Natural killer cell (primary cell): Measurements from ENCODE around the gene PPP1R18. TPM values are rescaled to one million over a fixed set of nuclear protein-coding genes. Genes with fewer than 3 reads are reported as not detected.
"Not testable (repeated sequence)": the region's sequence is repeated elsewhere in the genome, so short reads cannot be mapped to it uniquely, and the experiment has no call there.

Experiments
- ATAC-seq, 3 donors: fragments of 150-1000 bp in 2 of 3; fragments of 200-7000 bp in 1 of 3; cut with Tn5 transposase; 1 replicate in 1 of 3; 2 replicates in 2 of 3; pipeline ENCODE4 v1.10.0; 2021; ENCODE audit warnings: mild to moderate bottlenecking in 2 of 3, moderate library complexity in 2 of 3
- DNase-seq, 2 donors: peaks; one replicate each; pipeline versions ENCODE4 v3.0.0 to v3.0.0-alpha.2; 2013 to 2021; ENCODE audit warnings: mixed read lengths in 1 of 2
- H3K27ac ChIP-seq: one replicate; pipeline ENCODE4 v1.5.1; 2013; ENCODE audit warnings: mild to moderate bottlenecking, low read length
- H3K27me3 ChIP-seq: one replicate; pipeline ENCODE4 v1.6.1; 2013; ENCODE audit warnings: low read length; ENCODE audit not compliant: control insufficient read depth, insufficient read depth
- H3K36me3 ChIP-seq: one replicate; pipeline ENCODE4 v1.6.1; 2013; ENCODE audit warnings: low read length; ENCODE audit not compliant: control insufficient read depth, insufficient read depth
- H3K4me1 ChIP-seq: one replicate; pipeline ENCODE4 v1.6.1; 2013; ENCODE audit warnings: low read length; ENCODE audit not compliant: control insufficient read depth, insufficient read depth
- H3K4me3 ChIP-seq: one replicate; pipeline ENCODE4 v1.5.1; 2013; ENCODE audit warnings: low read length
- H3K9me3 ChIP-seq: one replicate; pipeline ENCODE4 v1.6.1; 2013; ENCODE audit warnings: low read length; ENCODE audit not compliant: control insufficient read depth, insufficient read depth
- H3K27ac Mint-ChIP-seq, 2 donors: one replicate each; pipeline ENCODE4 v1.8.0; 2022; ENCODE audit warnings: mild to moderate bottlenecking in 2 of 2, mixed read lengths in 2 of 2, moderate library complexity in 1 of 2
- H3K27me3 Mint-ChIP-seq, 2 donors: one replicate each; pipeline ENCODE4 v1.8.0; 2022; ENCODE audit warnings: low read depth in 2 of 2, mixed read lengths in 2 of 2
- H3K36me3 Mint-ChIP-seq: one replicate; pipeline ENCODE4 v1.8.0; 2022; ENCODE audit warnings: mixed read lengths
- H3K4me1 Mint-ChIP-seq, 2 donors: one replicate each; pipeline ENCODE4 v1.8.0; 2022; ENCODE audit warnings: mixed read lengths in 2 of 2
- H3K4me3 Mint-ChIP-seq: one replicate; pipeline ENCODE4 v1.8.0; 2022; ENCODE audit warnings: mild to moderate bottlenecking, moderate library complexity, mixed read lengths
- H3K9me3 Mint-ChIP-seq, 2 donors: one replicate each; pipeline ENCODE4 v1.8.0; 2022; ENCODE audit warnings: mixed read lengths in 2 of 2
- CTCF ChIP-seq: fragments of 200-600 bp; IDR thresholded peaks from one replicate; pipeline ENCODE4 v1.8.0; 2022; ENCODE audit warnings: antibody characterized with exemption
- WGBS: methylation state at CpG from one replicate; pipeline ENCODE4 v1.1.7; 2013; ENCODE audit warnings: missing lambda C conversion rate; ENCODE audit not compliant: insufficient coverage; 5-methylcytosine and 5-hydroxymethylcytosine counted together
- intact Hi-C: fragments of 100-400 bp; cut with micrococcal nuclease; formaldehyde crosslinking; loops from one replicate; pipeline ENCODE4 v1.14.2; 2022
- total RNA-seq, 4 donors: library from RNA; stranded (reverse); fragments of 120-200 nt in 1 of 4; gene quantifications; one replicate each; pipeline versions ENCODE4 v1.2.3 to v1.2.4, GENCODE V29; 2013 to 2022

PPP1R18 gene
- total RNA-seq, 3 donors from 2014 or later (not counting 1 experiment from before 2014, with no cell fraction given), result 183 to 260 (median 219) TPM

- Mint-ChIP-seq H3K4me3 (no peak overlapping the region), H3K27me3 (no peaks in the 10 kb centered on the region), H3K27ac (peak overlapping the region; percentile 71 to 100), H3K4me1 (peaks cover 41 to 54% of the 10 kb centered on the region in 2 donors), H3K9me3 (no peaks in the 10 kb centered on the region), H3K36me3 (peaks cover 14% of the 10 kb centered on the region)
- DNase-seq, result no peak
- Histone ChIP-seq H3K4me3 (no peak overlapping the region), H3K27me3 (no peaks in the 10 kb centered on the region), H3K27ac (no peak overlapping the region), H3K9me3 (no peaks in the 10 kb centered on the region), H3K4me1 (peaks cover 31% of the 10 kb centered on the region), H3K36me3 (peaks cover 71% of the 10 kb centered on the region)
- 80% methylated on average over 3 of the region's 3 CpGs for WGBS
- intact Hi-C loops, result no loop called here
- ATAC-seq, result no peak
- no peak for TF ChIP-seq CTCF
Measured at GRCh38 chr6:30725713-30726505, 39.5 kb upstream of the PPP1R18 start.

- intact Hi-C loops, result no loop called here
- WGBS, result 61% methylated on average over 5 of the region's 6 CpGs
- no peaks in the 10 kb centered on the region for H3K27me3 ChIP-seq
- peaks cover 63% of the 10 kb centered on the region for H3K36me3 ChIP-seq
- Mint-ChIP-seq H3K9me3 (no peaks in the 10 kb centered on the region), H3K4me3 (no peak overlapping the region), H3K27ac (peak overlapping the region; percentile 71 to 100), H3K36me3 (peaks cover 14% of the 10 kb centered on the region), H3K4me1 (peaks cover 41 to 50% of the 10 kb centered on the region in 2 donors), H3K27me3 (no peaks in the 10 kb centered on the region)
- DNase-seq, result no peak
- H3K4me1 ChIP-seq, result peaks cover 23% of the 10 kb centered on the region
- no peak overlapping the region for H3K4me3 ChIP-seq
- no peak for ATAC-seq
- TF ChIP-seq CTCF, result no peak
- no peak overlapping the region for H3K27ac ChIP-seq
- H3K9me3 ChIP-seq, result no peaks in the 10 kb centered on the region
Measured at GRCh38 chr6:30724906-30725667, 38.6 kb upstream of the PPP1R18 start.

GRCh38 chr6:30723843-30724741 is 37.6 kb upstream of the PPP1R18 start:
- WGBS, result 83% methylated on average over 26 of the region's 29 CpGs
- H3K9me3 Mint-ChIP-seq, H3K27me3 Mint-ChIP-seq, H3K4me3 ChIP-seq, H3K27ac ChIP-seq, H3K9me3 ChIP-seq, ATAC-seq, H3K27me3 ChIP-seq, DNase-seq: not testable (repeated sequence)
- intact Hi-C loops, result loop anchor here (2.0 kb wide), 1 partner anchor 241 kb away; no protein-coding TSS in a partner anchor
- H3K36me3 ChIP-seq, result peaks cover 53% of the 10 kb centered on the region
- peaks cover 30% of the 10 kb centered on the region for H3K4me1 ChIP-seq
- H3K4me3 Mint-ChIP-seq, result peak overlapping the region; percentile 60
- H3K27ac Mint-ChIP-seq, result peak overlapping the region; percentile 71 to 100
- H3K36me3 Mint-ChIP-seq, result peaks cover 14% of the 10 kb centered on the region
- peaks cover 50 to 57% of the 10 kb centered on the region in 2 donors for H3K4me1 Mint-ChIP-seq

GRCh38 chr6:30723159-30723842 is 36.9 kb upstream of the PPP1R18 start:
- peaks cover 53% of the 10 kb centered on the region for H3K36me3 ChIP-seq
- H3K27me3 ChIP-seq, ATAC-seq, H3K27me3 Mint-ChIP-seq, H3K9me3 ChIP-seq, DNase-seq, H3K9me3 Mint-ChIP-seq, H3K27ac ChIP-seq, H3K4me3 ChIP-seq: not testable (repeated sequence)
- intact Hi-C loops, result loop anchor here (2.0 kb wide), 1 partner anchor 240 kb away; no protein-coding TSS in a partner anchor
- H3K4me1 ChIP-seq, result peaks cover 30% of the 10 kb centered on the region
- H3K4me3 Mint-ChIP-seq, result peak overlapping the region; percentile 92
- H3K27ac Mint-ChIP-seq, result peak overlapping the region; percentile 96 to 100
- H3K36me3 Mint-ChIP-seq, result peaks cover 14% of the 10 kb centered on the region
- peaks cover 50 to 57% of the 10 kb centered on the region in 2 donors for H3K4me1 Mint-ChIP-seq
- 80% methylated on average over 16 of the region's 16 CpGs for WGBS
